PC-3 (cell line): ENCODE results near the gene HP1BP3.

ENCODE experiments used
- CTCF ChIP-seq: fragments of 300-600 bp; sonication (generic); conservative IDR thresholded peaks from 2 replicates; pipeline ENCODE4 v1.5.1; 2017; ENCODE audit warnings: antibody characterized with exemption, low read depth, mild to moderate bottlenecking, low read length
- EZH2phosphoT487 ChIP-seq: fragments of 300-600 bp; sonication (generic); IDR thresholded peaks from 2 replicates; pipeline ENCODE4 v1.6.1; 2018; ENCODE audit warnings: mild to moderate bottlenecking, antibody characterized with exemption, low read length, borderline replicate concordance

GRCh38 chr1:20705203-20705755 is 81.8 kb downstream of the HP1BP3 start:
- no peak for TF ChIP-seq CTCF
- no peak for TF ChIP-seq EZH2phosphoT487
